ENCODE measurements around the gene CLEC6A.
"Not testable (repeated sequence)": the region's sequence is repeated elsewhere in the genome, so short reads cannot be mapped to it uniquely, and the experiment has no call there.

Gene CLEC6A

GRCh38 chr12:8455727-8456360, at the start of gene CLEC6A:
Gene CLEC6A, plus strand, starts transcription at chr12:8455962. Its CDS starts 150 bp downstream, at chr12:8456112.
- no peak for TF ChIP-seq CTCF (IDR thresholded peaks at IDR 0.05; ENCODE audit: control insufficient read depth, extremely low read depth, insufficient read depth)
- no peak within 1 kb of the TSS for H3K4me3 ChIP-seq (ENCODE audit: low read depth, low read length)
- no peak for DNase-seq (ENCODE audit: low read depth)

GRCh38 chr12:8419576-8419975, 36.2 kb upstream of the CLEC6A start:
- not testable (repeated sequence) for H3K4me3 ChIP-seq (ENCODE audit: low read depth, low read length); DNase-seq (ENCODE audit: low read depth)

- H3K4me3 ChIP-seq (ENCODE audit: low read depth, low read length): no peak overlapping the region
- TF ChIP-seq CTCF (IDR thresholded peaks at IDR 0.05; ENCODE audit: control insufficient read depth, extremely low read depth, insufficient read depth): no peak
- no peak for DNase-seq (ENCODE audit: low read depth)
Observed at GRCh38 chr12:8420506-8420905, 35.3 kb upstream of the CLEC6A start.

GRCh38 chr12:8444536-8445278, 11.1 kb upstream of the CLEC6A start:
- not testable (repeated sequence) for H3K4me3 ChIP-seq (ENCODE audit: low read depth, low read length); DNase-seq (ENCODE audit: low read depth)

- no peak for DNase-seq (ENCODE audit: low read depth)
- no peak overlapping the region for H3K4me3 ChIP-seq (ENCODE audit: low read depth, low read length)
- no peak for TF ChIP-seq CTCF (IDR thresholded peaks at IDR 0.05; ENCODE audit: control insufficient read depth, extremely low read depth, insufficient read depth)
Observed at GRCh38 chr12:8445731-8446130, 10.0 kb upstream of the CLEC6A start.

- H3K4me3 ChIP-seq (ENCODE audit: low read depth, low read length): no peak overlapping the region
- TF ChIP-seq CTCF (IDR thresholded peaks at IDR 0.05; ENCODE audit: control insufficient read depth, extremely low read depth, insufficient read depth): no peak
- no peak for DNase-seq (ENCODE audit: low read depth)
Observed at GRCh38 chr12:8446642-8447547, 8.9 kb upstream of the CLEC6A start.

- DNase-seq (ENCODE audit: low read depth): no peak
- TF ChIP-seq CTCF (IDR thresholded peaks at IDR 0.05; ENCODE audit: control insufficient read depth, extremely low read depth, insufficient read depth): no peak
- no peak overlapping the region for H3K4me3 ChIP-seq (ENCODE audit: low read depth, low read length)
Observed at GRCh38 chr12:8449355-8449859, 6.4 kb upstream of the CLEC6A start.

Measured in LNCaP clone FGC (cell line).